SHP77 (cell line): Measurements from ENCODE around the gene CORO1C.

ENCODE experiments used
- DNase-seq, 2 experiments: peaks; one replicate each; lab custom pipeline; 2025; lab: John Stamatoyannopoulos, UW

CORO1C gene

GRCh38 chr12:108724890-108725151 is 6.5 kb downstream of the CORO1C start:
- DNase-seq: no peak

- no peak for DNase-seq
These were observed 7.0 kb downstream of the CORO1C start for GRCh38 chr12:108724054-108724889.

GRCh38 chr12:108722992-108723766 is 8.1 kb downstream of the CORO1C start:
- DNase-seq: no peak

DNA sequence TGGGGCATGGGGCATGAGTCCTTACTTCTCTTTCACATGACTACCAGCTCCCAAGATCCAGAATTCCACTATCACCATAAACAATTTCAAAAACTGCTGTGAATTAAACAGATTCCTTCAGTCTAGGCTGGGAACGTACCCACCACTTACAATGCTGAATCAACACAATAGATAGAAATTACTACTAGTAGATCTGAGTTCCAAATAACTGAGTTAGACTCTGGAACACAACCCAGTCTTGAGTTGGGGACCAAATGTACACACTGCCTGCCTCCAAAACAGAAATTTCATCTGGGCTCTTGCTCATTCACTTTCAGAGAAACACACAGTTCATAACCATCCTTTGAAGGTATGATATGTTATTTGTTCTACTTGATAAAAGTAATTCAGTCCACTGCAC is 8.9 kb downstream of the CORO1C start:
- no peak for DNase-seq

DNA sequence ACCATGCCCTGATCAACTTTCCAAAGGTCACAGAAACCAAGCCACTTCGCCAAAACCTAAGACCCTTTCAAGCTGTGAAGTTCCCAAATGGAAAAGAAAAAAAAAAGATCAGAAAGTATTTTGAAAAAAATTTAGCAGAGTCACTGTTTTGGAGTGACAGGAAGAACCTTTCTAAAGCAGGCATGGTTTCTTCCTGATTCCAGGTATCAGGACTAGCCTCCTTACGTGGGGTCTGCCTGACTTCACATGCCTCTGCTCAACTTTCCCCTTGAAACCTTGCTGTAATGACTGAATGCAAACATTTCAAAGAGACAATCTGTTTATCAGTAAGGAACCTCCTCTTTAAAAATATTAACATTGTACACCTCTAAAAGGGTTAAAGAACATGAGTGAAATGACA is 9.5 kb downstream of the CORO1C start:
- no peak for DNase-seq

DNA sequence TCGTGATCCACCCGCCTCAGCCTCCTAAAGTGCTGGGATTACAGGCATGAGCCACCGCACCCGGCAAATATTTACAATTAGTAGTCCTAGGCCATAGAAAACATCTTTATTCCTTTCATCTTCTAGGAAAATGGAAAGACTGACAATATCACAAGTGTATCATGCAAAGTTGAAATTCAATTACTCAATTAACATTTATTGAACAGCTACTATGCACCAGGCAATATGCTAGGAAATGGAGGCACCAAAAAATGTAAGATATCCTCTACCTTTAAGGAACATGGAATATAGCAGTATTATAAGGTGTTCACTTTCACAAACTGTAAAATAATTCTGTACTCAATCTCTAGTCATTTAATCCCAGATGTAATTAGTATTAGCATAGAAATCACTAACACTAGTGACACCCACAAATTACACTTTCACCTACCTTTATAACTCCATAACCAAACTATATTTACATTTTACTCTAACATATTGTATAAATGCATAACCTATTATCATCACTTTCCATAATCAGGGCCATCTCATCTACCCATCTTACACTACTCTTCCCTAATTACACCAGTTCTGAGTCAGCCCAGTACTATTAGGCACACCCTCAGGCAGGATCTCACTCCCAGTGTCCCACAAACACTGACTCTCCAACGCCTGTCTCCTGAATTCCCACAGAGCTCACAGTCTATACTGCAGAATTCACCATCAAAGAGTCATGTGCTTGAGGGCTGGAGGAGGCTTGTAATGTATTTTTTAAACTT is 10.4 kb downstream of the CORO1C start:
- no peak for DNase-seq

DNA sequence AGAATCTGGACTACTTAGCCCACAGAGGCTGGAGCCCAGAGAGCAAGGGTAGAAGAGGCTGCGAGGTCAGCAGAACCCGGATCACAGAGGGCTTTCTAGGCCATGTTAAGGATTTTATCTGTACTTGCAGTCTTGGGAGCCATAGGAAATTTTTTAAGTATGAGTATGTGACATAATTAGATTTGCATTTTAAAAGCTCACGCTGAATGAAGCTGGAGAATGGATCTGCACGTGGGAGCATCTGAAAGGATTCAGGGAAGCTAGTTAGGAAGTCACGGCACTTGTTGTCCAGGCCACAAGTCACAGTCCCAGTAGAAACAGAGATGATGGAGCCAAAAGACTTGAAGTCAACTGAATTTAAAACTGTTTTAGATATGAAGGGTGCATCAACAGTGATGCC is 14.1 kb downstream of the CORO1C start:
- DNase-seq: no peak

DNA sequence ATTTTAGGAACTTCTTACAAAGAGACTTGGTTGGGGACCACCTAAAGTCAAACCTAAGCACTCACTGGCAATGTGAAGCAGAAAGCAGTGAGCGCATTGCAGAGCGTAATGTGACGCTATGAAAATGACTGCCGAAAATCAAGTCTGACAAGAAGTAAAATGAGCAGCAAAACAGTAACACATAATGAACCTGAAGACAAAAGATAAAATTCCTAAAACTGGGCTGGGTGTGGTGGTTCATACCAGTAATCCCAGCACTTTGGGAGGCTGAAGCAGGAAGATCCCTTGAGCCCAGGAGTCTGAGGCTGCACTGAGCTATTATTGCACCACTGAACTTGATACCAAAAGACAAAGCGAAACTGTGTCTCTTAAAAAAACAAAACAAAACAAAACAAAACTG is 16.5 kb downstream of the CORO1C start:
- no peak for DNase-seq

DNA sequence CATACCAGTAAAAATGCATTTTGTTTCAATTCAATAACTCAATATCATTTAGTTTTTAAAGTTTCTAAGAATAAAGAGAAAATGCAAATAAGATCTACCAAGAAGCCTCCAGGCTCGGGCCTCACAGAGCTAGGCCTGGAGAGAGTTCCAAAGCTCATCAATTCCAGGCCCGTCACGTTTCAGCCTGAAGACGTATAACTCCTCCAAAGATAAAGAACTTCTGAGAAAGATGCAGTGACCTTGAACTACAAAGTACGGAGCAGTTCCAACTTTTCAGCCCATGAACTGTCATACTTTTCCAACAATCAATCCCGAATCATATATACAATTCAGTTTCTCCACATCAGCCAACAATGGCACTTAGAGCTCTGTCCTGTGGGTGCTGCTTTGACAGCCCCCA is 17.8 kb downstream of the CORO1C start:
- no peak for DNase-seq

DNA sequence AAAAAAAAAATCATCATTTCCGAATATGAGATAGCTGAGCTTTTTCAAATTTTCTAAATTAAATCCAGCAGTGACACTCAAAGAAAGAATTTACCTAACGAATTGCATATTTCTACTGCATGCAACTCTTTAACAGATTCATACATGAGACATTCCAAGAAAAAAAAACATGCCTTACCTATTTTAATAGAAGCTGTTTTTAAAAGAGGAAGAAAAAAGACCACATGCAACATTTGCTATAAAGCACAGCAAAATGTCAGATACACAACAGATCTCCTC is 18.5 kb downstream of the CORO1C start:
- no peak for DNase-seq

DNA sequence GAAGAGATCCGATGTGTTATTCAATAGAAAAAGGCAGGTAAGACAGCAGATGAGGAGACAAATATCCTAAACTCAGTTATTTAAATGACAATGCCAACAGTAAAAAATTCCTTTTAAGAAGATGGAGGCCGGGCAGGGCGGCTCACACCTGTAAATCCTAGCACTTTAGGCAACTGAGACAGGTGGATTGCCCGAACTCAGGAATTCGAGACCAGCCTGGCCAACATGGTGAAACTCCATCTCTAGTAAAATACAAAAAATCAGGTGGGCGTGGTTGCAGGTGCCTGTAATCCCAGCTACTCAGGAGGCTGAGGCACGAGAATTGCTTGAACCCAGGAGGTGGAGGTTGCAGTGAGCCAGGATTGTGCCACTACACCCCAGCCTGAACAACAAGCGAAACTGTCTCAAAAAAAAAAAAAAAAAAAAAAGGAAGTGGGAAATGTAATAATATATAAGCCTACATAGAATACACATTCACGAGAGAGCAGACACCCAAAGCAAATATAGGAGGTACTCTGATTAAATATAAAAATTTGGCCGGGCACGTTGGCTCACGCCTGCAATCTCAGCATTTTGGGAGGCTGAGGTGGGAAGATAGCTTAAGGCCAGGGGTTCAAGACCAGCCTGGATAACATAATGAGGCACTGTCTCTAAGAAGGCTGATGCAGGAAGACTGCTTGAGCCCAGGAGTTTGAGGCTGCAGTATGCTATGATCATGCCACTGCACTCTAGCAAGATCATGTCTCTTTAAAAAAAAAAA is 19.0 kb downstream of the CORO1C start:
- DNase-seq: no peak

GRCh38 chr12:108711489-108712164 is 19.7 kb downstream of the CORO1C start:
- no peak for DNase-seq

GRCh38 chr12:108709697-108710096 is 21.6 kb downstream of the CORO1C start:
- DNase-seq: no peak

- no peak for DNase-seq
These were observed 26.8 kb downstream of the CORO1C start for GRCh38 chr12:108704527-108704926.

DNA sequence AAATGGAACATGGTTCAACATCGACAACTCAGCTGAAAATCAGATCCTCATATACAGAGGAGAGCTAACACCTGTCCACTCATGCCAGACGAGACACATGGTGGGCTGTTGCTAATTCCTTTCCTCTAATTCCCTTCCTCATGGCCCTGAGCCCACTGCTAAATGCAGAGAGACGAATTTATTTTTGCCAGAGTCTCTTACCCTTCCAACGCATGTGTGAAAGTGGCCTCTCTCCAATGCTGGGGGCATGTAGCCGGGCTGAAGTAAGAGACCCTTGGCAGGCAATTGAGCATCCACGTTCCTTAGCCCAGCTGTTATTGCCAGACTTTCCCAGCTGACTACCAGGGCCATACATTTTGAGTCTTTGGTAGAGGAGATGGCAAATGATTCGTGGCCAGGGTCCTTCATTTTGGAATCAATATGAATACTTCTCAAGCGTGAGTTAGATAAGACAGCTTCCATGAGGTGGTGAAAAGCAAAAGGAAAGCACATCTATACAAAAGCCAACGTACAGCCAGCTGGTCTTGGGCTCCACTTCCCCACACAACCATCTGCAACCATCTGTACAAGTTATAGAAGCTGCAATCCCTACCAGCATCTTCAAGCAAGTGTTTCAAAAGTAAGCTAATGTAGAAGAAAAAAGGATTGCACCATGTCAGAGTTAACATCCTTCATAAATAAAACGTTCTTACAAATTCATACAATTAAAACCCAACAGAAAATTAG is 28.6 kb downstream of the CORO1C start:
- no peak for DNase-seq

- no peak for DNase-seq
These were observed 29.4 kb downstream of the CORO1C start for GRCh38 chr12:108701779-108702441.

- DNase-seq: no peak
These were observed 30.3 kb downstream of the CORO1C start for GRCh38 chr12:108700833-108701541.

- no peak for DNase-seq
These were observed 31.3 kb downstream of the CORO1C start for GRCh38 chr12:108699955-108700563.

DNA sequence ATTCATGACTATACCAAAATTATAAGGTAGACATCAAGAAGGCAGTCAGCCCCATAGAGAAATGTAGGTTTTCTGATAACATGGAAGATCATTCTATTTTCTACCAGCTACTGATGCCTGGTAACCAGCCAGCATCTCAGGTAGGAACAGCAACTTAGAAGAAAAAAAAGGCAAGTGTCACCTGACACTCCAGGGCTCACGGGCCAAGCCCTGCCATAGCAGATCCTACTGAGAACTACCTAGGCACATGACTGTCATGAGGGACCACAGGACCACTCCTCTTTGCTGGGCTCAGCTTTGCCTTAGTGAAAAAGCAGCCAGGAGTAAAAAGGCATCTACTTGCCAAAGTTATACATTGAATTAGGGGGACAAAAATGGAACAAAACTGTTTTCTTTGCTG is 33.4 kb downstream of the CORO1C start:
- no peak for DNase-seq

GRCh38 chr12:108696996-108697290 is 34.4 kb downstream of the CORO1C start:
- DNase-seq: no peak
